ENCODE measurements around the gene VCAM1.
A peak's percentile ranks its signal among the peaks of the same experiment; 100 is the strongest.
"Not testable (repeated sequence)": the region's sequence is repeated elsewhere in the genome, so short reads cannot be mapped to it uniquely, and the experiment has no call there.

VCAM1 gene

GRCh38 chr1:100706856-100707255 is 12.7 kb upstream of the VCAM1 start:
- Histone ChIP-seq H3K9me3 (ENCODE audit: control insufficient read depth in 2 of 2, low read length in 2 of 2) (no peaks in the 10 kb centered on the region), H3K4me1 (ENCODE audit: control insufficient read depth, insufficient read depth, low read length) (no peaks in the 10 kb centered on the region), H3K9ac (ENCODE audit: low read length in 2 of 2) (no peak overlapping the region), H3K36me3 (ENCODE audit: control insufficient read depth in 2 of 2, insufficient read depth in 2 of 2, low read length in 2 of 2) (no peaks in the 10 kb centered on the region), H3K4me3 (ENCODE audit: low read length in 2 of 2) (no peak overlapping the region), H3K27ac (ENCODE audit: low read length) (no peak overlapping the region), H3K27me3 (ENCODE audit: control insufficient read depth in 1 of 2, insufficient read depth in 2 of 2, low read length in 2 of 2) (no peaks in the 10 kb centered on the region)

DNA sequence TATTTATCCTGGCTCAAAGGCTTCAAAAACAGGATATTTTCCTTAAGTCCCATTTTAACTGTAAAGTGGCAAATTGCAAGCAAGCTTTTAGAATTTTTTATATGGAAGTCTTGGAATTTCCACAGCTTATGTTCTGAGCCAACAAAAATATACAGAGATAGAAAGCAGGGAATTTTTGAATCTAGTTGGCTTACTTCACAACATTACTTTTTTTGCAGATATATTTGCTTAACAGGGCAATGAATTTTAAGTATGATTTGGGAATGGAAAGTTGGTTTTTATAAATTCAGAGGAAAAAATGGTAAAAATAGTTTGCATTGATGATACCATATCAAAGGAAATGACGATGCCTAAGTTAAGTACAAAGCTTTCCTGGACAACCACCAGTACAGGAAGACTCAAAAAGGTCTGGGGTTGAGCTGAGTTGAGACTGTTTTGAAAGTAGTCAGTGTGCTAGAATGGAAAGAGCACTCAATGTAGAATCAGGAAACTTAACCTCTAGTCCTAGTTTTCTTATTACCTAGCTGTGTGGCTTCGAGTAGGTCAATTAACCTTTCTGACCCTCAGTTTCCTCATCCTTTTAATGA is 11.0 kb upstream of the VCAM1 start:
- Histone ChIP-seq H3K27me3 (ENCODE audit: control insufficient read depth in 1 of 2, insufficient read depth in 2 of 2, low read length in 2 of 2) (no peaks in the 10 kb centered on the region), H3K9me3 (ENCODE audit: control insufficient read depth in 2 of 2, low read length in 2 of 2) (no peaks in the 10 kb centered on the region), H3K36me3 (ENCODE audit: control insufficient read depth in 2 of 2, insufficient read depth in 2 of 2, low read length in 2 of 2) (no peaks in the 10 kb centered on the region), H3K27ac (ENCODE audit: low read length) (no peak overlapping the region), H3K4me1 (ENCODE audit: control insufficient read depth, insufficient read depth, low read length) (no peaks in the 10 kb centered on the region), H3K4me3 (ENCODE audit: low read length in 2 of 2) (no peak overlapping the region), H3K9ac (ENCODE audit: low read length in 2 of 2) (no peak overlapping the region)

DNA sequence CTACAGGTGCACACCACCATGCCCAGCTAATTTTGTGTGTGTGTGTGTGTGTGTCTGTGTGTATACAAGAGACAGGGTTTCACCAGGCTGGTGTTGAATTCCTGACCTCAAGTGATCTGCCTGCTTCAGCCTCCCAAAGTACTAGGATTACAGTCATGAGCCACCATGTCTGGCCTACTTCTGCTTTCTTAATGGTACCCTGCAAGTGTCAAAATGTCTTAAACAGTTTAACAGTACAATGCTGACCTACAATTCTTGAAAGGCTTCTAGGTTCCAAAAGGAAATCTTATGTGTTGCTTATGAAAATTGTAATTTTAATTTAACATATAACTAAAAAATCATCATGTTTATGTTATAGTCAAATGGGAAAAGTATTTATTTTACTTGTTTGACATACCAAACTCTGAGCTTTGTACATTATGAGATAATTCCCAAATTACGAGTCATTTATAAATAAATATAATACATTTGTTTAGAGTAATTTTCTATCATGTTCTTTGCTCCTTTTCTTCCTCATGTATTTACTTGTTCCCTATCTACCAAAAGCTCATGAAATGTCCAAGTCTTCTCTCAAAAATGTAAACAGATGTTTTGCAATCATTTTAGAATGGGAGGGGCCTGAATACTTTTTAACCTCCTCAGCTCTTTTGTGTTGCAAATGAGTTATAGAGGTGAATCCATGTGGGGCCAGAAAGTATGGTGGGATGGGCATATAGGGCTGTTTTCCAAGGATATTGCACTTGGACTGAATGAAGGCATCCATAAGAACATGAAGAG is 8.4 kb upstream of the VCAM1 start:
- H3K36me3 ChIP-seq (ENCODE audit: control insufficient read depth in 2 of 2, insufficient read depth in 2 of 2, low read length in 2 of 2): no peaks in the 10 kb centered on the region
- H3K4me1 ChIP-seq (ENCODE audit: control insufficient read depth, insufficient read depth, low read length): no peaks in the 10 kb centered on the region
- no peak overlapping the region for H3K4me3 ChIP-seq (ENCODE audit: low read length in 2 of 2)
- no peak overlapping the region for H3K27ac ChIP-seq (ENCODE audit: low read length)
- no peaks in the 10 kb centered on the region for H3K27me3 ChIP-seq (ENCODE audit: control insufficient read depth in 1 of 2, insufficient read depth in 2 of 2, low read length in 2 of 2)
- no peak overlapping the region for H3K9ac ChIP-seq (ENCODE audit: low read length in 2 of 2)
- H3K9me3 ChIP-seq (ENCODE audit: control insufficient read depth in 2 of 2, low read length in 2 of 2): no peaks in the 10 kb centered on the region

DNA sequence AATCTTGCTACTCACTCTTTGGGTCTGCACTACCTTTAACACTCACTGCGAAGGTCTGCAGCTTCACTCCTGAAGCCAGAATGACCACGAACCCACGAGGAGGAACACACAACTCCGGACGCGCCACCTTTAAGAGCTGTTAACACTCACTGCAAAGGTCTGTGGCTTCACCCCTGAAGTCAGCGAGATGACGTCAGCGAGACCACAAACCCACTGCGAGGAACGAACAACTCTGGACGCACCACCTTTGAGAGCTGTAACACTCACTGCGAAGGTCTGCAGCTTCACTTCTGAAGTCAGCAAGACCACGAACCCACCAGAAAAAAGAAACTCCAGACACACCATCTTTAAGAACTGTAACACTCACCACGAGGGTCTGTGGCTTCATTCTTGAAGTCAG is 6.5 kb upstream of the VCAM1 start:
- H3K9ac ChIP-seq (ENCODE audit: low read length in 2 of 2); H3K27ac ChIP-seq (ENCODE audit: low read length); H3K9me3 ChIP-seq (ENCODE audit: control insufficient read depth in 2 of 2, low read length in 2 of 2); H3K36me3 ChIP-seq (ENCODE audit: control insufficient read depth in 2 of 2, insufficient read depth in 2 of 2, low read length in 2 of 2); H3K4me3 ChIP-seq (ENCODE audit: low read length in 2 of 2); H3K27me3 ChIP-seq (ENCODE audit: control insufficient read depth in 1 of 2, insufficient read depth in 2 of 2, low read length in 2 of 2); H3K4me1 ChIP-seq (ENCODE audit: control insufficient read depth, insufficient read depth, low read length): not testable (repeated sequence)

- Histone ChIP-seq H3K27me3 (ENCODE audit: control insufficient read depth in 1 of 2, insufficient read depth in 2 of 2, low read length in 2 of 2) (no peaks in the 10 kb centered on the region), H3K4me1 (ENCODE audit: control insufficient read depth, insufficient read depth, low read length) (no peaks in the 10 kb centered on the region), H3K9me3 (ENCODE audit: control insufficient read depth in 2 of 2, low read length in 2 of 2) (no peaks in the 10 kb centered on the region), H3K4me3 (ENCODE audit: low read length in 2 of 2) (no peak overlapping the region), H3K27ac (ENCODE audit: low read length) (no peak overlapping the region), H3K36me3 (ENCODE audit: control insufficient read depth in 2 of 2, insufficient read depth in 2 of 2, low read length in 2 of 2) (no peaks in the 10 kb centered on the region), H3K9ac (ENCODE audit: low read length in 2 of 2) (no peak overlapping the region)
Observed at GRCh38 chr1:100713626-100714025, 5.9 kb upstream of the VCAM1 start.

DNA sequence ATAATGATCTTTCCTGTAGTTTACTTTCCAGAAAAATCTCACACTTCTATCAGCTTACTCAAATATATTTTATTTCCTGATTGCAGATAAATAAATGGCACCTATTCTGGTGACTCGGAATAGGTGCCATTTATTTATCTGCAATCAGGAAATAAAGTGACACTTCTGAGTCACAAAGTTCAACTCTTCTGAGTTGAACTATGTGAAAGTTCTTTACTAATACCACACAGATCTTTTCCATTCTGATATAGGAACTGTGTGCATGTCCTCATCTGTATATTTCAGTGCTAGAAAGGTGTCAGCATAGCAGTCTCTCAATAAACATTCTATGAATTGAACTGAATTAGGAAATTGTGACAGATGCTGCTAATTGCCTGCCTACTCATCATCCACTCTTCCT is 4.9 kb upstream of the VCAM1 start:
- Histone ChIP-seq H3K4me3 (ENCODE audit: low read length in 2 of 2) (no peak overlapping the region), H3K9me3 (ENCODE audit: control insufficient read depth in 2 of 2, low read length in 2 of 2) (no peaks in the 10 kb centered on the region), H3K27ac (ENCODE audit: low read length) (no peak overlapping the region), H3K27me3 (ENCODE audit: control insufficient read depth in 1 of 2, insufficient read depth in 2 of 2, low read length in 2 of 2) (no peaks in the 10 kb centered on the region), H3K9ac (ENCODE audit: low read length in 2 of 2) (no peak overlapping the region), H3K36me3 (ENCODE audit: control insufficient read depth in 2 of 2, insufficient read depth in 2 of 2, low read length in 2 of 2) (no peaks in the 10 kb centered on the region), H3K4me1 (ENCODE audit: control insufficient read depth, insufficient read depth, low read length) (no peaks in the 10 kb centered on the region)

DNA sequence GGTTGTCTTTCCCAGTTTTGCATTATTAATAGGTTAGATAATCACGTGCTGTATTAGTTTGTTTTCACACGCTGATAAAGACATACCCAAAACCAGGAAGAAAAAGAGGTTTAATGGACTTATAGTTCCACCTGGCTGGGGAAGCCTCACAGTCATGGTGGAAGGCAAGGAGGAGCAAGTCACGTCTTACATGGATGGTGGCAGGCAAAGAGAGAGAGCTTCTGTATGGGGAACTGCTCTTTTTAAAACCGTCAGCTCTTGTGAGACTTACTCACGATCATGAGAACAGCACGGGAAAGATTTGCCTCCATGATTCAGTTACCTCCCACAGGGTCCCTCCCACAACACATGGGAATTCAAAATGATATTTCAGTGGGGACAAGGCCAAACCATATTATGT is 2.3 kb upstream of the VCAM1 start:
- no peaks in the 10 kb centered on the region for H3K9me3 ChIP-seq (ENCODE audit: control insufficient read depth in 2 of 2, low read length in 2 of 2)
- H3K4me3 ChIP-seq (ENCODE audit: low read length in 2 of 2): no peak overlapping the region
- H3K27ac ChIP-seq (ENCODE audit: low read length): no peak overlapping the region

DNA sequence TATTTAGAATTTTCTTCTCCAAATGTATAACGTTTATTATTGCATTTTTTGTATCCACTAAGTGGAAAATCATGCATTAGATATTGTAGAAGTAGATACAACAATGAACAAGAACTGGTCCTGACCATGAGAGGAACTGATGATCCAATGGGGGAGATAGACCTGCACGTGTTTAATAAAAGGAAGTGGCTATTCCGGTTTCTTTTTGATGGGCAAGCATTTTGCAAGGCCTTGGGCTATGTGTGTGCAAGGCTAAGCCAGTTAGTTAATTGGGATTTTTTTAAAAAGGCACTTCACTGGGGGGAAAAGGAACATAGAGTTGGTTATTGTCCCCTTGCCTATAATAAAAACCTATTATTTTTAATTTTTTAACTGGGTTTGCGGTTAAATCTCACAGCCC is 961 bp upstream of the VCAM1 start:
- H3K36me3 ChIP-seq (ENCODE audit: control insufficient read depth in 2 of 2, insufficient read depth in 2 of 2, low read length in 2 of 2): no peaks in the 10 kb centered on the region
- no peak overlapping the region for H3K4me3 ChIP-seq (ENCODE audit: low read length in 2 of 2)
- no peaks in the 10 kb centered on the region for H3K27me3 ChIP-seq (ENCODE audit: control insufficient read depth in 1 of 2, insufficient read depth in 2 of 2, low read length in 2 of 2)

More for the DNA sequence above, 2.3 kb upstream of the VCAM1 start:
- no peak overlapping the region for H3K9ac ChIP-seq (ENCODE audit: low read length in 2 of 2)
- H3K4me1 ChIP-seq (ENCODE audit: control insufficient read depth, insufficient read depth, low read length): no peaks in the 10 kb centered on the region
- H3K27me3 ChIP-seq (ENCODE audit: control insufficient read depth in 1 of 2, insufficient read depth in 2 of 2, low read length in 2 of 2): no peaks in the 10 kb centered on the region
- no peaks in the 10 kb centered on the region for H3K36me3 ChIP-seq (ENCODE audit: control insufficient read depth in 2 of 2, insufficient read depth in 2 of 2, low read length in 2 of 2)

DNA sequence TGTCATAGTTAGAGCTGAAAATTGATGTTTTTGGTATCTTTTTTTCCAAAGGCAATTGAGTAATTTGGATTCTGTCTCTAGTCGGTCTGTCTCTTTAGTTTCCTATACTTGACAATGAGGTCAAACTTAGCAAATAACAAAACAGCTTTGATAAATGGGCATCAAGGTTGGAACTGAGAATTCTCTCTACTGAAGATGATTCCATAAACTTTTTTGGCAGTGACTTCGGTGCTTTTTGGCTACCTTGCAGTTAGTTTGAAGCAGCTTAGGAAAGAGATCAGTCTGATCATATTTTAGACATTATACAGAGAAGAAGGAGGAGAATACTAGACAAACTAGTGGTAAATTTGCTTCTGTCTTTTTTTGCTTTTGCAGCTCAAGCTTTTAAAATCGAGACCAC is 559 bp downstream of the VCAM1 start:
- Histone ChIP-seq H3K27me3 (ENCODE audit: control insufficient read depth in 1 of 2, insufficient read depth in 2 of 2, low read length in 2 of 2) (no peaks in the 10 kb centered on the region), H3K4me1 (ENCODE audit: control insufficient read depth, insufficient read depth, low read length) (peaks cover 7% of the 10 kb centered on the region), H3K27ac (ENCODE audit: low read length) (peak overlapping the region; percentile 18), H3K9ac (ENCODE audit: low read length in 2 of 2) (peak overlapping the region in 1 of 2 donors; percentile 31), H3K36me3 (ENCODE audit: control insufficient read depth in 2 of 2, insufficient read depth in 2 of 2, low read length in 2 of 2) (no peaks in the 10 kb centered on the region), H3K9me3 (ENCODE audit: control insufficient read depth in 2 of 2, low read length in 2 of 2) (no peaks in the 10 kb centered on the region), H3K4me3 (ENCODE audit: low read length in 2 of 2) (peak overlapping the region; percentile 60 to 62)

More for the DNA sequence above, 961 bp upstream of the VCAM1 start:
- no peaks in the 10 kb centered on the region for H3K9me3 ChIP-seq (ENCODE audit: control insufficient read depth in 2 of 2, low read length in 2 of 2)
- H3K27ac ChIP-seq (ENCODE audit: low read length): no peak overlapping the region
- no peak overlapping the region for H3K9ac ChIP-seq (ENCODE audit: low read length in 2 of 2)
- peaks cover 4% of the 10 kb centered on the region for H3K4me1 ChIP-seq (ENCODE audit: control insufficient read depth, insufficient read depth, low read length)

GRCh38 chr1:100720751-100721150 is 1.2 kb downstream of the VCAM1 start:
- H3K27me3 ChIP-seq (ENCODE audit: control insufficient read depth in 1 of 2, insufficient read depth in 2 of 2, low read length in 2 of 2): no peaks in the 10 kb centered on the region
- no peaks in the 10 kb centered on the region for H3K9me3 ChIP-seq (ENCODE audit: control insufficient read depth in 2 of 2, low read length in 2 of 2)
- H3K9ac ChIP-seq (ENCODE audit: low read length in 2 of 2): peak overlapping the region in 1 of 2 donors; percentile 31
- H3K4me1 ChIP-seq (ENCODE audit: control insufficient read depth, insufficient read depth, low read length): peaks cover 7% of the 10 kb centered on the region
- H3K36me3 ChIP-seq (ENCODE audit: control insufficient read depth in 2 of 2, insufficient read depth in 2 of 2, low read length in 2 of 2): no peaks in the 10 kb centered on the region
- H3K27ac ChIP-seq (ENCODE audit: low read length): no peak overlapping the region
- peak overlapping the region; percentile 60 to 62 for H3K4me3 ChIP-seq (ENCODE audit: low read length in 2 of 2)

DNA sequence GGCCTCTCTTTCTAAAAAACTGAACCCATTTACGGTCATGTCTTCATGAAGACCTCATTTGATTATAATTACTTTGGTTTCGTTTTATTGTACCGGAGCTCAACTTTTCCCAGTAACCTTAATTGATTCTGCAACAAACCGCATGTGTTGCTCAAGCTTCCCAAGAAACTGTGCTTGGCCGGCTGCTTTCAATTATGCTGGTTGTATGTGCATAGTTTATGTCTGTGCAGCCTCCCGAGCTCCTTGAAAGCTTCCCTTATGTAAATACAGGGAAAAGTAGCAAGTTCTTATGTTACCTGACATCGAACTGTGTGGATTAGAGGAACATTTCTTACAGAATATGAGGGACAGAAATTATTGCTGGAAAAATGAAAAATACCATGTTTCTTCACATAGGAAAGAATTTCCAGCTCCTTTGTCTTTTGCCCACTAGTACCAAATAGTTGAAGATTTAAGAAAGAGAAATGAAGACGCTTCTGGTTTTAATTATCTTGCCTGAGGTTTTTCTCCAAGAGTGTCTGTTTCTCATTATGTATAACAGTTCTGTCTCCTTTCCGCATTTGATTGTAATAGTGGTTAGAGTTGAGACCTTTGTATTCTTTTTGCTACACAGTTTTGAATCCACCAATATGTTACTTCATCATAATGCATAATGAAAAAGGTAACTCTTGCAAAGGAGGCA is 2.1 kb downstream of the VCAM1 start:
- Histone ChIP-seq H3K4me1 (ENCODE audit: control insufficient read depth, insufficient read depth, low read length) (peaks cover 7% of the 10 kb centered on the region), H3K9me3 (ENCODE audit: control insufficient read depth in 2 of 2, low read length in 2 of 2) (no peaks in the 10 kb centered on the region), H3K27me3 (ENCODE audit: control insufficient read depth in 1 of 2, insufficient read depth in 2 of 2, low read length in 2 of 2) (no peaks in the 10 kb centered on the region), H3K36me3 (ENCODE audit: control insufficient read depth in 2 of 2, insufficient read depth in 2 of 2, low read length in 2 of 2) (no peaks in the 10 kb centered on the region), H3K27ac (ENCODE audit: low read length) (peak overlapping the region; percentile 56), H3K9ac (ENCODE audit: low read length in 2 of 2) (peak overlapping the region; percentile 1 to 64), H3K4me3 (ENCODE audit: low read length in 2 of 2) (peak overlapping the region; percentile 60 to 63)
